Measurements from ENCODE around the gene SPATA7. TPM values are rescaled to one million over a fixed set of nuclear protein-coding genes. Genes with fewer than 3 reads are reported as not detected.
A peak's percentile ranks its signal among the peaks of the same experiment; 100 is the strongest.
"Not testable (repeated sequence)": the region's sequence is repeated elsewhere in the genome, so short reads cannot be mapped to it uniquely, and the experiment has no call there.

Gene SPATA7
- total RNA-seq, 1 experiment from 2014 or later: 5.2 TPM

- intact Hi-C loops (cut with micrococcal nuclease; ENCODE audit: unreplicated experiment): loop anchor here (2.0 to 10.0 kb wide), 2 partner anchors 191 to 365 kb away; no protein-coding TSS in a partner anchor
- POLR2A ChIA-PET (ENCODE audit: low non-redundant PET): no interaction called here
- BruUV-seq (replicated peaks): no TSS peak
- Histone ChIP-seq H3K4me1 (ENCODE audit: insufficient read depth, low read length, poor library complexity, severe bottlenecking) (peaks cover 4% of the 10 kb centered on the region), H3K9me3 (ENCODE audit: low read depth, low read length, poor library complexity, severe bottlenecking) (no peaks in the 10 kb centered on the region), H3K27ac (ENCODE audit: low read depth, low read length, poor library complexity, severe bottlenecking) (no peak overlapping the region), H3K4me3 (ENCODE audit: low read depth, low read length, poor library complexity, severe bottlenecking) (no peak overlapping the region), H3K27me3 (replicated peaks; ENCODE audit: insufficient read depth, low read depth, low read length, poor library complexity) (peaks cover 12% of the 10 kb centered on the region), H3K36me3 (ENCODE audit: insufficient read depth, low read length, poor library complexity, severe bottlenecking) (no peaks in the 10 kb centered on the region)
- CTCF ChIA-PET: interaction anchor here (1.0 to 1.5 kb wide), 3 partner anchors 190 to 366 kb away, joined by 3 to 15 read pairs (median 4); no protein-coding TSS in a partner anchor
- TF ChIP-seq CTCF (conservative IDR thresholded peaks at IDR 0.05; ENCODE audit: low read depth, low read length) (no peak), EZH2 (IDR thresholded peaks at IDR 0.05; ENCODE audit: borderline replicate concordance, low read depth, low read length, poor library complexity, severe bottlenecking) (no peak)
- no peak for DNase-seq (ENCODE audit: low spot score)
Measured at GRCh38 chr14:88379706-88380343, 5.6 kb upstream of the SPATA7 start.

GRCh38 chr14:88380405-88380804 is 5.1 kb upstream of the SPATA7 start:
- peak; percentile 3 for DNase-seq (ENCODE audit: low spot score)
- Histone ChIP-seq H3K4me3 (ENCODE audit: low read depth, low read length, poor library complexity, severe bottlenecking) (no peak overlapping the region), H3K27me3 (replicated peaks; ENCODE audit: insufficient read depth, low read depth, low read length, poor library complexity) (peaks cover 12% of the 10 kb centered on the region), H3K4me1 (ENCODE audit: insufficient read depth, low read length, poor library complexity, severe bottlenecking) (peaks cover 6% of the 10 kb centered on the region), H3K9me3 (ENCODE audit: low read depth, low read length, poor library complexity, severe bottlenecking) (no peaks in the 10 kb centered on the region), H3K27ac (ENCODE audit: low read depth, low read length, poor library complexity, severe bottlenecking) (no peak overlapping the region), H3K36me3 (ENCODE audit: insufficient read depth, low read length, poor library complexity, severe bottlenecking) (no peaks in the 10 kb centered on the region)
- BruUV-seq (replicated peaks): no TSS peak
- POLR2A ChIA-PET (ENCODE audit: low non-redundant PET): no interaction called here
- TF ChIP-seq EZH2 (IDR thresholded peaks at IDR 0.05; ENCODE audit: borderline replicate concordance, low read depth, low read length, poor library complexity, severe bottlenecking): no peak
- TF ChIP-seq CTCF (conservative IDR thresholded peaks at IDR 0.05; ENCODE audit: low read depth, low read length): peak; percentile 42
- intact Hi-C loops (cut with micrococcal nuclease; ENCODE audit: unreplicated experiment): loop anchor here (2.0 kb wide), 1 partner anchor 192 kb away; no protein-coding TSS in a partner anchor
- CTCF ChIA-PET: interaction anchor here (1.0 to 1.5 kb wide), 2 partner anchors 191 to 366 kb away, joined by 4 to 15 read pairs; no protein-coding TSS in a partner anchor

- H3K9me3 ChIP-seq (ENCODE audit: low read depth, low read length, poor library complexity, severe bottlenecking); H3K36me3 ChIP-seq (ENCODE audit: insufficient read depth, low read length, poor library complexity, severe bottlenecking); CTCF ChIA-PET; H3K4me3 ChIP-seq (ENCODE audit: low read depth, low read length, poor library complexity, severe bottlenecking); BruUV-seq (replicated peaks); H3K27ac ChIP-seq (ENCODE audit: low read depth, low read length, poor library complexity, severe bottlenecking); DNase-seq (ENCODE audit: low spot score); POLR2A ChIA-PET (ENCODE audit: low non-redundant PET): not testable (repeated sequence)
- intact Hi-C loops (cut with micrococcal nuclease; ENCODE audit: unreplicated experiment): loop anchor here (2.0 kb wide), 1 partner anchor 193 kb away; no protein-coding TSS in a partner anchor
- Histone ChIP-seq H3K27me3 (replicated peaks; ENCODE audit: insufficient read depth, low read depth, low read length, poor library complexity) (peaks cover 12% of the 10 kb centered on the region), H3K4me1 (ENCODE audit: insufficient read depth, low read length, poor library complexity, severe bottlenecking) (peaks cover 11% of the 10 kb centered on the region)
Measured at GRCh38 chr14:88381634-88382033, 3.8 kb upstream of the SPATA7 start.

All from A673 (cell line).